ENCODE results near the gene CS.
"Not testable (repeated sequence)": the region's sequence is repeated elsewhere in the genome, so short reads cannot be mapped to it uniquely, and the experiment has no call there.

CS gene

DNA sequence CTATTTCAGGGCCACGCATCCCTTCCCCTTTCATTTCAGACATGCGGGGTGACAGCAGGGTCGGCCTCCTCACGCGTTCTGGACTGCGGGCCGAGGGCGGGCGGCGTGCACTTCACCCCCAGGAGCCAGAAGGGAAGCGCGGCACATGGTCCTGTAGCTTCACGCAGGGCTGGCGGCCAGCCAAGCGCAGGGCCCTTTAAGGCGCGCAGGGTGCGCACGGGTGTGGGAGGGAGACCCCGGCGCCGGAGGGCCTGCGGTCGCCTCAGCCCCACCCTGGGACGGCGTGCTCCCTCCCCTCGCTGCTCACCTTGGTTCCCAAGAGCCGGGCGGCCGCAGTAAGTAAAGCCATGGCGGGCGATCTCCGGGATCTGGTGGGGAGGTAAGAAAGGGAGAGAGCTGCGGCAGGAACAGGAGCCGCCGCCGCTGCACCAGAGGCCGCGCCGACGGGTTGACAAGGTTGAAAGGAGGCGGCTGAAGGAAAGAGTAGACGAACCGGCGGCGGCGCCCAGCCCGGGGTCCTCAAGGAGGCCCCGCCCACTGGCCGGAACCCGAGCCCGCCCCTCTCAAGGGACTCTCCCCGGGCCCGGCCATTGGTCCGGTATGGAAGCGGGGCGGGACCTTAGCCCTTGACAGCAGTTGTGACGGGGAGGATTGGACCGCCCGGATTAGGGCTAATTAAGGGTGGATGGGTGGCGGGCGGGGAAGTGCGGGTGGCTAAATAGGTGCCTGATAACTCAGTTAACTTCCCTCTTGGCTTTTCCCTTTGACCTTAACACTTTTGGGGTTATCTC is at the start of gene CS:
TSS of gene CS (minus strand) at position 478 of the 791 bp plus-strand sequence. CDS start at position 349, 129 bp downstream.
- Histone ChIP-seq H4K20me1 (ENCODE audit: control insufficient read depth, insufficient read depth, low read depth, low read length) (peaks cover 3% of the 10 kb centered on the region; the same call in 1 of the 2 replicates), H3K9me2 (replicated peaks; ENCODE audit: control insufficient read depth, low read length) (no peaks in the 10 kb centered on the region), H3K4me3 (ENCODE audit: low read length) (peak within 1 kb of the TSS; percentile 92), H3K79me2 (ENCODE audit: control insufficient read depth, low read length) (peaks cover 68% of the 10 kb centered on the region), H3K4me2 (ENCODE audit: low read length) (peak within 1 kb of the TSS; percentile 94), H3K27ac (ENCODE audit: low read depth, low read length) (peak within 1 kb of the TSS; percentile 72), H3K4me1 (ENCODE audit: control insufficient read depth, low read length) (peaks cover 63% of the 10 kb centered on the region), H3K9me3 (ENCODE audit: control insufficient read depth, insufficient read depth, low read length) (no peaks in the 10 kb centered on the region), H3K36me3 (ENCODE audit: control insufficient read depth, low read length) (peaks cover 68% of the 10 kb centered on the region), H3F3A (ENCODE audit: control insufficient read depth, insufficient read depth) (peaks cover 5% of the 10 kb centered on the region; the same call in 1 of the 2 replicates), H3K27me3 (ENCODE audit: control insufficient read depth, low read length) (no peaks in the 10 kb centered on the region)
- no peak for TF ChIP-seq EZH2phosphoT487 (IDR thresholded peaks at IDR 0.05; ENCODE audit: borderline replicate concordance, low read length)
- TF ChIP-seq, protein P1, sequence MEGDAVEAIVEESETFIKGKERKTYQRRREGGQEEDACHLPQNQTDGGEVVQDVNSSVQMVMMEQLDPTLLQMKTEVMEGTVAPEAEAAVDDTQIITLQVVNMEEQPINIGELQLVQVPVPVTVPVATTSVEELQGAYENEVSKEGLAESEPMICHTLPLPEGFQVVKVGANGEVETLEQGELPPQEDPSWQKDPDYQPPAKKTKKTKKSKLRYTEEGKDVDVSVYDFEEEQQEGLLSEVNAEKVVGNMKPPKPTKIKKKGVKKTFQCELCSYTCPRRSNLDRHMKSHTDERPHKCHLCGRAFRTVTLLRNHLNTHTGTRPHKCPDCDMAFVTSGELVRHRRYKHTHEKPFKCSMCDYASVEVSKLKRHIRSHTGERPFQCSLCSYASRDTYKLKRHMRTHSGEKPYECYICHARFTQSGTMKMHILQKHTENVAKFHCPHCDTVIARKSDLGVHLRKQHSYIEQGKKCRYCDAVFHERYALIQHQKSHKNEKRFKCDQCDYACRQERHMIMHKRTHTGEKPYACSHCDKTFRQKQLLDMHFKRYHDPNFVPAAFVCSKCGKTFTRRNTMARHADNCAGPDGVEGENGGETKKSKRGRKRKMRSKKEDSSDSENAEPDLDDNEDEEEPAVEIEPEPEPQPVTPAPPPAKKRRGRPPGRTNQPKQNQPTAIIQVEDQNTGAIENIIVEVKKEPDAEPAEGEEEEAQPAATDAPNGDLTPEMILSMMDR (IDR thresholded peaks at IDR 0.05; ENCODE audit: low read depth, low read length, poor library complexity, severe bottlenecking), result no peak

DNA sequence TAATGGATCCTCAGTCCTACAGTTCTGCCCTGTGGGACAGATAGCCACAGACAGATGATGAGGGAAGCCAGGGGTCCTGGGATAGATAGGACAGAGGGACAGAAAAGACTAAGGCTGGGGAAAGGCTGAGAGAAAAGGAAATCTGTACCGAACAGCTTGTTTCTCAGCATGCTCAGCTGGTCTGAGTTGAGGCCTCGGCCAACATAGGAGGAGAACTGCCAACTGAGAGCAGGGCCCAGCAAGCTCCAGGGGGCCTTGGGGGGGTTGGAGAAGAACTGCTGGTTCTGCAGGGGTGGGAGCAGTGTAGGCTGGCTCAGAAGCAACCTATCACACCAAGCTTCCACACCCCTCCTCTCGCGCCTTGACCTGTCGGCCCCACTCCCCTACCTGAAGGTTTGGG is 48.6 kb upstream of the CS start:
- Histone ChIP-seq H3K36me3 (ENCODE audit: control insufficient read depth, low read length) (peaks cover 66% of the 10 kb centered on the region), H3K4me2 (ENCODE audit: low read length) (no peak overlapping the region)
- TF ChIP-seq, protein P1 (IDR thresholded peaks at IDR 0.05; ENCODE audit: low read depth, low read length, poor library complexity, severe bottlenecking), result no peak
- no peak for TF ChIP-seq EZH2phosphoT487 (IDR thresholded peaks at IDR 0.05; ENCODE audit: borderline replicate concordance, low read length)

DNA sequence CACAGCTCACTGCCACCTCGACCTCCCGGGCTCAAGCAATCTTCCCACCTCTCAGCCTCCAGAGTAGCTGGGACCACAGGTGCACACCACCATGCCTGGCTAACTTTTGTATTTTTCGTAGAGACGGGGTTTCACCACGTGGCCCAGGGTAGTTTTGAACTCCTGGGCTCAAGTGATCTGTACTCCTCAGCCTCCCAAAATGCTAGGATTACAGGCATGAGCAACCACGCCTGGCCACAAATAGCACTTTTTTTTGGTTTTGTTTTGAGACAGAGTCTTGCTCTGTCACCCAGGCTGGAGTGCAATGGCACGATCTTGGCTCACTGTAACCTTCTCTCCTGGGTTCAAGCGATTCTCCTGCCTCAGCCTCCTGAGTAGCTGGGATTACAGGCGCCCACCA is 47.1 kb upstream of the CS start:
- not testable (repeated sequence) for H3K9me3 ChIP-seq (ENCODE audit: control insufficient read depth, insufficient read depth, low read length); H3K9me2 ChIP-seq (replicated peaks; ENCODE audit: control insufficient read depth, low read length); H4K20me1 ChIP-seq (ENCODE audit: control insufficient read depth, insufficient read depth, low read depth, low read length); H3K4me1 ChIP-seq (ENCODE audit: control insufficient read depth, low read length); H3K79me2 ChIP-seq (ENCODE audit: control insufficient read depth, low read length); H3K4me3 ChIP-seq (ENCODE audit: low read length); H3K27me3 ChIP-seq (ENCODE audit: control insufficient read depth, low read length); H3F3A ChIP-seq (ENCODE audit: control insufficient read depth, insufficient read depth); H3K27ac ChIP-seq (ENCODE audit: low read depth, low read length); H3K4me2 ChIP-seq (ENCODE audit: low read length)
- peaks cover 69% of the 10 kb centered on the region for H3K36me3 ChIP-seq (ENCODE audit: control insufficient read depth, low read length)

More for the DNA sequence above, 48.6 kb upstream of the CS start:
- H3K79me2 ChIP-seq (ENCODE audit: control insufficient read depth, low read length), result no peaks in the 10 kb centered on the region
- H3K9me3 ChIP-seq (ENCODE audit: control insufficient read depth, insufficient read depth, low read length), result no peaks in the 10 kb centered on the region
- no peaks in the 10 kb centered on the region for H4K20me1 ChIP-seq (ENCODE audit: control insufficient read depth, insufficient read depth, low read depth, low read length)
- no peak overlapping the region for H3K27ac ChIP-seq (ENCODE audit: low read depth, low read length)
- no peak overlapping the region for H3K4me3 ChIP-seq (ENCODE audit: low read length)
- H3K4me1 ChIP-seq (ENCODE audit: control insufficient read depth, low read length), result no peaks in the 10 kb centered on the region
- no peaks in the 10 kb centered on the region for H3K9me2 ChIP-seq (replicated peaks; ENCODE audit: control insufficient read depth, low read length)
- no peaks in the 10 kb centered on the region for H3F3A ChIP-seq (ENCODE audit: control insufficient read depth, insufficient read depth)
- no peaks in the 10 kb centered on the region for H3K27me3 ChIP-seq (ENCODE audit: control insufficient read depth, low read length)

DNA sequence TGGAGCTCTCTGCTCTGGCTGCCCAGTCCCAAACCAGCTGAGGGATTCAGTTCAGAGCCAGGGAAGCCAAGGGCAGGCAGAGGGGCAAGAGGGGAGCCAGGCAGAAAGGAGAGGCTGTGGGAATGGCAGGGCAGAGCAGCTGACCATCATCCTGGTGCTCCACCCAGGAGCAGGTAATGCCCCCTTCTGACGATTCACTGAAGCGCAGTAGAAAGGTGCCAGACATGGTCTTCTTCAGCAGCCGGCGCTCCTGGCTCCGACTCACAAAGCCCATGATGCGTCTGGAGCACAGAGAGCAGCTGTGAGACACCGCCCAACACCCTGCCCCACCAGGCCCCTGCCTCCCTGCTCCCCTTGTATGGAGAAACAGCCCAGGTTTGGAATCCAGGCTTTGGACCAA is 46.5 kb upstream of the CS start:
- Histone ChIP-seq H3K79me2 (ENCODE audit: control insufficient read depth, low read length) (no peaks in the 10 kb centered on the region), H3K36me3 (ENCODE audit: control insufficient read depth, low read length) (peaks cover 70% of the 10 kb centered on the region), H3K4me1 (ENCODE audit: control insufficient read depth, low read length) (no peaks in the 10 kb centered on the region), H3K9me3 (ENCODE audit: control insufficient read depth, insufficient read depth, low read length) (no peaks in the 10 kb centered on the region), H3K9me2 (replicated peaks; ENCODE audit: control insufficient read depth, low read length) (no peaks in the 10 kb centered on the region), H3F3A (ENCODE audit: control insufficient read depth, insufficient read depth) (no peaks in the 10 kb centered on the region; the same call in 1 of the 2 replicates), H3K4me3 (ENCODE audit: low read length) (no peak overlapping the region), H4K20me1 (ENCODE audit: control insufficient read depth, insufficient read depth, low read depth, low read length) (no peaks in the 10 kb centered on the region), H3K27me3 (ENCODE audit: control insufficient read depth, low read length) (no peaks in the 10 kb centered on the region), H3K27ac (ENCODE audit: low read depth, low read length) (no peak overlapping the region), H3K4me2 (ENCODE audit: low read length) (no peak overlapping the region)
- TF ChIP-seq, protein P1 (IDR thresholded peaks at IDR 0.05; ENCODE audit: low read depth, low read length, poor library complexity, severe bottlenecking), result peak; percentile 19
- TF ChIP-seq EZH2phosphoT487 (IDR thresholded peaks at IDR 0.05; ENCODE audit: borderline replicate concordance, low read length), result no peak

DNA sequence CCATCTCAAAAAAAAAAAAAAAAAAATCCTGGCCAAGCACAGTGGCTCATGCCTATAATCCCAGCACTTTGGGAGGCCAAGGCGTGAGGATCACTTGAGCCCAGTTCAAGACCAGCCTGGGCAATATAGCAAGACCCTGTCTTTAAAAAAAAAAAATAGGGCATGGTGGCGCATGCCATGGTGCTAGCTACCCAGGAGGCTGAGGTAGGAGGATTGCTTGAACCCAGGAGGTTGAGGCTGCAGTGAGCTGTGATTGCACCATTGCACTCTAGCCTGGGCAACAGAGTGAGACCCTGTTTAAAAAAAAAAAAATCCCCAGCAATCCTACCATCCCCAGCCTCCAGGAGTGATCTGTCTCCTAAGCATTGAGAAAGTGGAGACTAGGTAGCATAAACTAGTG is 42.2 kb upstream of the CS start:
- not testable (repeated sequence) for H3K27me3 ChIP-seq (ENCODE audit: control insufficient read depth, low read length); H3K4me3 ChIP-seq (ENCODE audit: low read length); H3K27ac ChIP-seq (ENCODE audit: low read depth, low read length); H3K79me2 ChIP-seq (ENCODE audit: control insufficient read depth, low read length); H3K4me2 ChIP-seq (ENCODE audit: low read length); H3K9me2 ChIP-seq (replicated peaks; ENCODE audit: control insufficient read depth, low read length); H4K20me1 ChIP-seq (ENCODE audit: control insufficient read depth, insufficient read depth, low read depth, low read length); H3K9me3 ChIP-seq (ENCODE audit: control insufficient read depth, insufficient read depth, low read length)
- H3K4me1 ChIP-seq (ENCODE audit: control insufficient read depth, low read length), result peaks cover 28% of the 10 kb centered on the region
- H3K36me3 ChIP-seq (ENCODE audit: control insufficient read depth, low read length), result peaks cover 43% of the 10 kb centered on the region
- H3F3A ChIP-seq (ENCODE audit: control insufficient read depth, insufficient read depth), result peaks cover 17% of the 10 kb centered on the region
